Spinal cord (tissue), 10 donors: ENCODE data around the gene GDPD3. TPM values are rescaled to one million over a fixed set of nuclear protein-coding genes. Genes with fewer than 3 reads are reported as not detected.

Experiments used
- DNase-seq, 6 donors: peaks; one replicate each; pipeline versions ENCODE4 v3.0.0 to v3.0.0-alpha.2; 2013 to 2015; ENCODE audit warnings: low spot score in 6 of 6, low read depth in 4 of 6
- H3K27ac ChIP-seq: one replicate; pipeline ENCODE4 v1.5.1; 2013; ENCODE audit warnings: low read depth, low read length, control low read depth
- H3K27me3 ChIP-seq: one replicate; pipeline ENCODE4 v1.6.1; 2013; ENCODE audit warnings: low read length; ENCODE audit not compliant: control insufficient read depth, insufficient read depth
- H3K36me3 ChIP-seq: one replicate; pipeline ENCODE4 v1.6.1; 2013; ENCODE audit warnings: low read length; ENCODE audit not compliant: control insufficient read depth, insufficient read depth
- H3K4me1 ChIP-seq: one replicate; pipeline ENCODE4 v1.6.1; 2013; ENCODE audit warnings: low read length; ENCODE audit not compliant: control insufficient read depth, insufficient read depth
- H3K4me3 ChIP-seq: one replicate; pipeline ENCODE4 v1.5.1; 2013; ENCODE audit warnings: low read depth, low read length, control low read depth
- H3K9me3 ChIP-seq: one replicate; pipeline ENCODE4 v1.6.1; 2013; ENCODE audit warnings: low read length; ENCODE audit not compliant: control insufficient read depth, insufficient read depth
- WGBS: methylation state at CpG from one replicate; pipeline ENCODE4 v1.1.5; 2013; ENCODE audit warnings: missing lambda C conversion rate; ENCODE audit not compliant: insufficient coverage; 5-methylcytosine and 5-hydroxymethylcytosine counted together
- polyA plus RNA-seq, 2 donors: library from polyadenylated mRNA; unstranded; fragments of 120-200 nt; gene quantifications; one replicate each; pipeline ENCODE4 v1.2.1, GENCODE V29; 2013; ENCODE audit not compliant: insufficient read length in 2 of 2
- total RNA-seq, 2 donors: library from RNA; depleted of rRNA in 1 of 2; stranded (reverse); fragments of 120-200 nt in 1 of 2; fragments of >200 nt in 1 of 2; gene quantifications; one replicate each; pipeline versions ENCODE4 v1.2.3 to v1.2.4, GENCODE V29; 2013 to 2014
- donor health status: healthy.

GDPD3 gene
- total and polyA plus RNA-seq, 4 donors: 1.2 to 10.9 (median 5.8) TPM

GRCh38 chr16:30068750-30069610, 44.4 kb downstream of the GDPD3 start:
- Histone ChIP-seq H3K4me1 (peaks cover 51% of the 10 kb centered on the region), H3K27me3 (no peaks in the 10 kb centered on the region), H3K4me3 (no peak overlapping the region), H3K27ac (peak overlapping the region; percentile 36), H3K36me3 (peaks cover 71% of the 10 kb centered on the region), H3K9me3 (no peaks in the 10 kb centered on the region)
- DNase-seq: peak in 1 of 6 donors; percentile 30
- 86% methylated on average over 13 of the region's 17 CpGs for WGBS

- peaks cover 70% of the 10 kb centered on the region for H3K36me3 ChIP-seq
- 97% methylated on average over 5 of the region's 9 CpGs for WGBS
- no peak for DNase-seq
These were observed 45.0 kb downstream of the GDPD3 start for GRCh38 chr16:30068333-30068732.

GRCh38 chr16:30067584-30067916, 45.8 kb downstream of the GDPD3 start:
- Histone ChIP-seq H3K27ac (no peak overlapping the region), H3K4me1 (peaks cover 61% of the 10 kb centered on the region), H3K36me3 (peaks cover 63% of the 10 kb centered on the region), H3K9me3 (no peaks in the 10 kb centered on the region), H3K4me3 (no peak overlapping the region), H3K27me3 (no peaks in the 10 kb centered on the region)
- no CpG with 5 or more reads among the region's 6 CpGs for WGBS
- DNase-seq: no peak

More at GRCh38 chr16:30068333-30068732, 45.0 kb downstream of the GDPD3 start:
- H3K4me3 ChIP-seq: no peak overlapping the region
- H3K9me3 ChIP-seq: no peaks in the 10 kb centered on the region
- no peaks in the 10 kb centered on the region for H3K27me3 ChIP-seq
- H3K4me1 ChIP-seq: peaks cover 58% of the 10 kb centered on the region
- H3K27ac ChIP-seq: no peak overlapping the region

GRCh38 chr16:30066761-30067583, 46.4 kb downstream of the GDPD3 start:
- Histone ChIP-seq H3K4me3 (peak overlapping the region; percentile 98), H3K27ac (peak overlapping the region; percentile 98), H3K27me3 (no peaks in the 10 kb centered on the region), H3K4me1 (peaks cover 61% of the 10 kb centered on the region), H3K9me3 (no peaks in the 10 kb centered on the region), H3K36me3 (peaks cover 57% of the 10 kb centered on the region)
- WGBS: 45% methylated on average over 11 of the region's 21 CpGs
- DNase-seq: no peak

GRCh38 chr16:30065943-30066760, 47.2 kb downstream of the GDPD3 start:
- peak in 1 of 6 donors; percentile 27 for DNase-seq
- H3K4me1 ChIP-seq: peaks cover 61% of the 10 kb centered on the region
- H3K9me3 ChIP-seq: no peaks in the 10 kb centered on the region
- no peaks in the 10 kb centered on the region for H3K27me3 ChIP-seq
- peaks cover 49% of the 10 kb centered on the region for H3K36me3 ChIP-seq
- peak overlapping the region; percentile 98 for H3K27ac ChIP-seq
- peak overlapping the region; percentile 98 for H3K4me3 ChIP-seq
- under 1% methylated on average over 30 of the region's 44 CpGs for WGBS

- under 1% methylated on average over 92 of the region's 99 CpGs for WGBS
- H3K4me1 ChIP-seq: peaks cover 60% of the 10 kb centered on the region
These were observed 48.0 kb downstream of the GDPD3 start, which contains the start of gene ALDOA for GRCh38 chr16:30065102-30065942. TSS of gene ALDOA (plus strand) at chr16:30065760. CDS start at chr16:30066898, 1,138 bp downstream.

GRCh38 chr16:30064729-30065101, 48.6 kb downstream of the GDPD3 start:
- peaks cover 54% of the 10 kb centered on the region for H3K4me1 ChIP-seq
- H3K9me3 ChIP-seq: no peaks in the 10 kb centered on the region
- H3K27me3 ChIP-seq: no peaks in the 10 kb centered on the region
- H3K27ac ChIP-seq: peak overlapping the region; percentile 98
- peak overlapping the region; percentile 98 for H3K4me3 ChIP-seq
- WGBS: under 1% methylated on average over 25 of the region's 25 CpGs
- peak in 1 of 6 donors; percentile 19 for DNase-seq
- H3K36me3 ChIP-seq: peaks cover 45% of the 10 kb centered on the region

More at GRCh38 chr16:30065102-30065942, 48.0 kb downstream of the GDPD3 start, which contains the start of gene ALDOA:
- Histone ChIP-seq H3K36me3 (peaks cover 47% of the 10 kb centered on the region), H3K27ac (peak within 1 kb of the TSS; percentile 98), H3K27me3 (no peaks in the 10 kb centered on the region), H3K4me3 (peak within 1 kb of the TSS; percentile 98), H3K9me3 (no peaks in the 10 kb centered on the region)
- peak; percentile 90 to 99 (median 96) for DNase-seq

- 7% methylated on average over 7 of the region's 27 CpGs for WGBS
- DNase-seq: peak in 3 of 6 donors; percentile 52 to 86 (median 80)
- H3K36me3 ChIP-seq: peaks cover 43% of the 10 kb centered on the region
- no peaks in the 10 kb centered on the region for H3K9me3 ChIP-seq
- H3K27ac ChIP-seq: peak overlapping the region; percentile 98
- peak overlapping the region; percentile 98 for H3K4me3 ChIP-seq
- peaks cover 48% of the 10 kb centered on the region for H3K4me1 ChIP-seq
- no peaks in the 10 kb centered on the region for H3K27me3 ChIP-seq
These were observed 49.2 kb downstream of the GDPD3 start for GRCh38 chr16:30063893-30064728.
